HCT116 (cell line): ENCODE data around the gene WSB2. TPM values are rescaled to one million over a fixed set of nuclear protein-coding genes. Genes with fewer than 3 reads are reported as not detected.

Source experiments
- ATAC-seq: fragments of 200-7000 bp; cut with Tn5 transposase; 2 replicates; pipeline ENCODE4 v1.9.1; 2020; ENCODE audit warnings: mild to moderate bottlenecking, moderate library complexity
- BruUV-seq: library from RNA; stranded (reverse); fragments of 400-500 nt; replicated peaks from 2 replicates; lab custom pipeline; 2021; lab: Mats Ljungman, UMichigan
- CTCF ChIA-PET: fragments of 300-600 bp; sonication (Branson Sonifier 250); formaldehyde crosslinking; loops from one replicate; lab custom pipeline; 2021; ENCODE audit warnings: antibody characterized with exemption; lab: Charles Lee
- POLR2A ChIA-PET: fragments of 300-600, 350-600 bp; sonication (Branson Sonifier 250); formaldehyde crosslinking; loops from one replicate; lab custom pipeline; 2021; ENCODE audit warnings: antibody characterized with exemption; lab: Charles Lee
- RAD21 ChIA-PET, 2 experiments: fragments of 300-600 bp; sonication (Branson Sonifier 250); formaldehyde crosslinking; loops; one replicate each; lab custom pipeline; 2023; ENCODE audit warnings: low total read pairs in 2 of 2; ENCODE audit not compliant: uncharacterized antibody in 2 of 2, unreplicated experiment in 2 of 2, low non-redundant PET in 1 of 2; lab: Charles Lee
- DNase-seq: peaks from one replicate; pipeline ENCODE4 v3.0.0-alpha.2; 2010; ENCODE audit warnings: low read depth, low spot score
- H2AFZ ChIP-seq: fragments of 200-600 bp; shearing (Covaris generic), sonication (generic); 2 replicates; pipeline ENCODE4 v1.6.1; 2017; ENCODE audit warnings: low read depth, mixed run types, mixed read lengths, antibody characterized with exemption, low read length; ENCODE audit not compliant: poor library complexity, severe bottlenecking
- H3K27ac ChIP-seq: 2 replicates; pipeline ENCODE4 v1.5.1; 2012; ENCODE audit warnings: low read depth, low read length
- H3K27me3 ChIP-seq: fragments of 200-600 bp; sonication (generic); 2 replicates; pipeline ENCODE4 v1.6.1; 2016; ENCODE audit warnings: mixed run types, low read length, mixed read lengths; ENCODE audit not compliant: insufficient read depth
- H3K36me3 ChIP-seq, 2 experiments: fragments of 200-500 bp in 1 of 2; fragments of 200-600 bp in 1 of 2; sonication (Bioruptor generic) in 1 of 2; sonication (generic) in 1 of 2; 2 replicates each; pipeline versions ENCODE4 v1.5.1 to v1.6.1; 2014 to 2016; ENCODE audit warnings: low read length in 2 of 2, inconsistent platforms in 1 of 2, mixed read lengths in 1 of 2, mixed run types in 1 of 2; ENCODE audit not compliant: insufficient read depth in 2 of 2, control insufficient read depth in 1 of 2
- H3K4me1 ChIP-seq, 2 experiments: fragments of 200-600 bp in 1 of 2; sonication (generic) in 1 of 2; 2 replicates each; pipeline versions ENCODE4 v1.5.1 to v1.6.1; 2012 to 2017; ENCODE audit warnings: low read length in 2 of 2, inconsistent platforms in 1 of 2, mild to moderate bottlenecking in 1 of 2, mixed read lengths in 1 of 2, mixed run types in 1 of 2, moderate library complexity in 1 of 2; ENCODE audit not compliant: insufficient read depth in 2 of 2, control insufficient read depth in 1 of 2
- H3K4me2 ChIP-seq: fragments of 200-600 bp; sonication (generic); 2 replicates; pipeline ENCODE4 v1.6.1; 2017; ENCODE audit warnings: mixed run types, low read length, mixed read lengths
- H3K4me3 ChIP-seq, 2 experiments: fragments of 200-600 bp in 1 of 2; sonication (generic) in 1 of 2; replicated peaks in 1 of 2; 2 replicates each; pipeline ENCODE4 v1.5.1; 2011 to 2016; ENCODE audit warnings: low read length in 2 of 2, control low read depth in 1 of 2, low read depth in 1 of 2, mild to moderate bottlenecking in 1 of 2, mixed read lengths in 1 of 2, mixed run types in 1 of 2
- H3K79me2 ChIP-seq: fragments of 200-600 bp; sonication (generic); 2 replicates; pipeline ENCODE4 v1.6.1; 2017; ENCODE audit warnings: mild to moderate bottlenecking, mixed run types, low read length, moderate library complexity, mixed read lengths; ENCODE audit not compliant: insufficient read depth
- H3K9ac ChIP-seq: fragments of 200-600 bp; sonication (generic); 2 replicates; pipeline ENCODE4 v1.6.1; 2016; ENCODE audit warnings: low read length, mixed read lengths
- H3K9me2 ChIP-seq: fragments of 200-600 bp; sonication (generic), shearing (Covaris generic); 2 replicates; pipeline ENCODE4 v1.6.1; 2017; ENCODE audit warnings: mixed run types, mild to moderate bottlenecking, moderate library complexity; ENCODE audit not compliant: insufficient read depth
- H3K9me3 ChIP-seq, 2 experiments: fragments of 200-500 bp in 1 of 2; fragments of 200-600 bp in 1 of 2; sonication (Bioruptor generic) in 1 of 2; sonication (generic) in 1 of 2; 2 replicates each; pipeline ENCODE4 v1.6.1; 2014 to 2017; ENCODE audit warnings: low read length in 2 of 2, mixed read lengths in 2 of 2, inconsistent platforms in 1 of 2, low read depth in 1 of 2, mild to moderate bottlenecking in 1 of 2, mixed run types in 1 of 2, moderate library complexity in 1 of 2; ENCODE audit not compliant: control insufficient read depth in 1 of 2, insufficient read depth in 1 of 2
- H4K20me1 ChIP-seq: fragments of 200-600 bp; sonication (generic), shearing (Covaris generic); 2 replicates; pipeline ENCODE4 v1.6.1; 2017; ENCODE audit warnings: mixed run types, mild to moderate bottlenecking, moderate library complexity; ENCODE audit not compliant: insufficient read depth
- CBX3 ChIP-seq: IDR thresholded peaks from 2 replicates; pipeline ENCODE4 v1.6.1; 2012; ENCODE audit warnings: low read depth
- CEBPB ChIP-seq: IDR thresholded peaks from 2 replicates; pipeline ENCODE4 v1.6.1; 2012; ENCODE audit warnings: low read depth
- EGR1 ChIP-seq: IDR thresholded peaks from 2 replicates; pipeline ENCODE4 v1.6.1; 2012; ENCODE audit warnings: low read depth
- ELF1 ChIP-seq: IDR thresholded peaks from 2 replicates; pipeline ENCODE4 v1.6.1; 2012; ENCODE audit warnings: low read depth, borderline replicate concordance
- EZH2 ChIP-seq: fragments of 200-600 bp; sonication (generic); IDR thresholded peaks from 2 replicates; pipeline ENCODE4 v1.6.1; 2017; ENCODE audit warnings: antibody characterized with exemption, mixed run types
- FOSL1 ChIP-seq: IDR thresholded peaks from 2 replicates; pipeline ENCODE4 v1.6.1; 2012; ENCODE audit warnings: low read depth
- JUND ChIP-seq: IDR thresholded peaks from 2 replicates; pipeline ENCODE4 v1.6.1; 2012
- POLR2A ChIP-seq: IDR thresholded peaks from 2 replicates; pipeline ENCODE4 v1.7.0; 2011; ENCODE audit warnings: borderline replicate concordance; ENCODE audit not compliant: insufficient read depth, insufficient read length; ENCODE audit errors: extremely low read depth
- RAD21 ChIP-seq: IDR thresholded peaks from 2 replicates; pipeline ENCODE4 v1.6.1; 2012; ENCODE audit warnings: low read depth, mild to moderate bottlenecking
- SP1 ChIP-seq: IDR thresholded peaks from 2 replicates; pipeline ENCODE4 v1.6.1; 2012; ENCODE audit warnings: low read depth
- SRF ChIP-seq: IDR thresholded peaks from 2 replicates; pipeline ENCODE4 v1.6.1; 2012; ENCODE audit warnings: low read depth
- TCF7L2 ChIP-seq: IDR thresholded peaks from 2 replicates; pipeline ENCODE4 v1.7.0; 2011; ENCODE audit warnings: borderline replicate concordance, inconsistent platforms; ENCODE audit not compliant: insufficient read depth, insufficient read length; ENCODE audit errors: extremely low read depth
- YY1 ChIP-seq: IDR thresholded peaks from 2 replicates; pipeline ENCODE4 v1.6.1; 2011; ENCODE audit warnings: low read length, low read depth, moderate library complexity, mild to moderate bottlenecking; ENCODE audit not compliant: insufficient replicate concordance; ENCODE audit errors: extremely low read depth
- ZFX ChIP-seq: fragments of 450-650 bp; IDR thresholded peaks from 2 replicates; pipeline ENCODE4 v1.6.1; 2017
- ZNF274 ChIP-seq: fragments of 200-500 bp; sonication (Bioruptor generic); IDR thresholded peaks from 2 replicates; pipeline ENCODE4 v1.6.1; 2014; ENCODE audit warnings: mild to moderate bottlenecking, low read depth, low read length, inconsistent platforms
- intact Hi-C: fragments of 100-400 bp; cut with micrococcal nuclease; formaldehyde crosslinking; loops from 2 replicates; pipeline ENCODE4 v1.10.0; 2022
- total RNA-seq: library from RNA; stranded (reverse); gene quantifications from one replicate; pipeline ENCODE4 v1.2.1, GENCODE V29; 2021; ENCODE audit not compliant: unreplicated experiment
- TF ChIP-seq, protein P1 (sequence below): IDR thresholded peaks from 2 replicates; pipeline ENCODE4 v1.6.1; 2012
- TF ChIP-seq, protein P2 (sequence below): IDR thresholded peaks from 2 replicates; pipeline ENCODE4 v1.6.1; 2012; ENCODE audit warnings: low read depth
- TF ChIP-seq, protein P3 (sequence below), 3 experiments: fragments of 200-600 bp in 1 of 3; sonication (generic) in 1 of 3; IDR thresholded peaks in 2 of 3; conservative IDR thresholded peaks in 1 of 3; 2 replicates each; pipeline ENCODE4 v1.5.1; 2012 to 2017; ENCODE audit warnings: low read depth in 2 of 3, low read length in 2 of 3, antibody characterized with exemption in 1 of 3, borderline replicate concordance in 1 of 3, control low read depth in 1 of 3, mild to moderate bottlenecking in 1 of 3, mixed read lengths in 1 of 3, mixed run types in 1 of 3, moderate library complexity in 1 of 3; ENCODE audit not compliant: insufficient read depth in 1 of 3

Gene WSB2
- total RNA-seq, 1 experiment from 2014 or later, result 97.0 TPM

DNA sequence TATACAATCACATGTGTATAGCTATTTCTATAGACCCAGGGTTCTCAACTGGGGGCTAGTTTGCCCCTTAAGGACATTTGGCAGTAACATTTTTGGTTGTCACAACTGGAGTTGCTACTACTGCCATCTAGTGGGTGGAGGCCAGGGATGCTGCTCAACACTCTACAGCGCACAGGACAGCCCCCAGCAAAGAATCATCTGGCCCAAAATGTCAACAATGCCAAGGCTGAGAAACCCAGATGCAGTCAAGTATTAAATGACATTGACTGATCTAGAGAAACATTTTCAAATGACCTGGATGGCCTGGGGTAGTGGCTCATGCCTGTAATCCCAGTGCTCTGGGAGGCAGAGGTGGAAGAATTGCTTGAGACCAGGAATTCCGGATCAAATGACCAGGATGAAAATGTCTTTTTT is 5.8 kb downstream of the WSB2 start:
- no peak overlapping the region for H3K9ac ChIP-seq
- intact Hi-C loops, result no loop called here
- no peaks in the 10 kb centered on the region for H3K9me2 ChIP-seq
- 0 out of 4 replicates have a peak, but pooled peaks cover 0 to 6% of the 10 kb centered on the region in 2 experiments for H3K36me3 ChIP-seq
- DNase-seq (no peak), ATAC-seq (peak; percentile 35)
- no peak overlapping the region for H3K27ac ChIP-seq
- no peaks in the 10 kb centered on the region for H3K27me3 ChIP-seq
- H3K9me3 ChIP-seq, result no peaks in the 10 kb centered on the region
- H3K4me2 ChIP-seq, result no peak overlapping the region
- no TSS peak for BruUV-seq
- no peak overlapping the region for H2AFZ ChIP-seq
- TF ChIP-seq RAD21 (peak; percentile 36; the same call in 1 of the 2 replicates), JUND (no peak), EZH2 (no peak), YY1 (peak; percentile 19), FOSL1 (no peak), SRF (peak; percentile 48; the same call in 1 of the 2 replicates), ZFX (no peak), POLR2A (no peak), EGR1 (no peak), SP1 (no peak), ZNF274 (no peak), ELF1 (no peak), CEBPB (peak; percentile 24; the same call in 1 of the 2 replicates), TCF7L2 (no peak), CBX3 (peak; percentile 93)
- TF ChIP-seq, protein P1, sequence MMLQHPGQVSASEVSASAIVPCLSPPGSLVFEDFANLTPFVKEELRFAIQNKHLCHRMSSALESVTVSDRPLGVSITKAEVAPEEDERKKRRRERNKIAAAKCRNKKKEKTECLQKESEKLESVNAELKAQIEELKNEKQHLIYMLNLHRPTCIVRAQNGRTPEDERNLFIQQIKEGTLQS, result no peak
- TF ChIP-seq, protein P2, sequence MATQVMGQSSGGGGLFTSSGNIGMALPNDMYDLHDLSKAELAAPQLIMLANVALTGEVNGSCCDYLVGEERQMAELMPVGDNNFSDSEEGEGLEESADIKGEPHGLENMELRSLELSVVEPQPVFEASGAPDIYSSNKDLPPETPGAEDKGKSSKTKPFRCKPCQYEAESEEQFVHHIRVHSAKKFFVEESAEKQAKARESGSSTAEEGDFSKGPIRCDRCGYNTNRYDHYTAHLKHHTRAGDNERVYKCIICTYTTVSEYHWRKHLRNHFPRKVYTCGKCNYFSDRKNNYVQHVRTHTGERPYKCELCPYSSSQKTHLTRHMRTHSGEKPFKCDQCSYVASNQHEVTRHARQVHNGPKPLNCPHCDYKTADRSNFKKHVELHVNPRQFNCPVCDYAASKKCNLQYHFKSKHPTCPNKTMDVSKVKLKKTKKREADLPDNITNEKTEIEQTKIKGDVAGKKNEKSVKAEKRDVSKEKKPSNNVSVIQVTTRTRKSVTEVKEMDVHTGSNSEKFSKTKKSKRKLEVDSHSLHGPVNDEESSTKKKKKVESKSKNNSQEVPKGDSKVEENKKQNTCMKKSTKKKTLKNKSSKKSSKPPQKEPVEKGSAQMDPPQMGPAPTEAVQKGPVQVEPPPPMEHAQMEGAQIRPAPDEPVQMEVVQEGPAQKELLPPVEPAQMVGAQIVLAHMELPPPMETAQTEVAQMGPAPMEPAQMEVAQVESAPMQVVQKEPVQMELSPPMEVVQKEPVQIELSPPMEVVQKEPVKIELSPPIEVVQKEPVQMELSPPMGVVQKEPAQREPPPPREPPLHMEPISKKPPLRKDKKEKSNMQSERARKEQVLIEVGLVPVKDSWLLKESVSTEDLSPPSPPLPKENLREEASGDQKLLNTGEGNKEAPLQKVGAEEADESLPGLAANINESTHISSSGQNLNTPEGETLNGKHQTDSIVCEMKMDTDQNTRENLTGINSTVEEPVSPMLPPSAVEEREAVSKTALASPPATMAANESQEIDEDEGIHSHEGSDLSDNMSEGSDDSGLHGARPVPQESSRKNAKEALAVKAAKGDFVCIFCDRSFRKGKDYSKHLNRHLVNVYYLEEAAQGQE, result no peak
- TF ChIP-seq, protein P3, sequence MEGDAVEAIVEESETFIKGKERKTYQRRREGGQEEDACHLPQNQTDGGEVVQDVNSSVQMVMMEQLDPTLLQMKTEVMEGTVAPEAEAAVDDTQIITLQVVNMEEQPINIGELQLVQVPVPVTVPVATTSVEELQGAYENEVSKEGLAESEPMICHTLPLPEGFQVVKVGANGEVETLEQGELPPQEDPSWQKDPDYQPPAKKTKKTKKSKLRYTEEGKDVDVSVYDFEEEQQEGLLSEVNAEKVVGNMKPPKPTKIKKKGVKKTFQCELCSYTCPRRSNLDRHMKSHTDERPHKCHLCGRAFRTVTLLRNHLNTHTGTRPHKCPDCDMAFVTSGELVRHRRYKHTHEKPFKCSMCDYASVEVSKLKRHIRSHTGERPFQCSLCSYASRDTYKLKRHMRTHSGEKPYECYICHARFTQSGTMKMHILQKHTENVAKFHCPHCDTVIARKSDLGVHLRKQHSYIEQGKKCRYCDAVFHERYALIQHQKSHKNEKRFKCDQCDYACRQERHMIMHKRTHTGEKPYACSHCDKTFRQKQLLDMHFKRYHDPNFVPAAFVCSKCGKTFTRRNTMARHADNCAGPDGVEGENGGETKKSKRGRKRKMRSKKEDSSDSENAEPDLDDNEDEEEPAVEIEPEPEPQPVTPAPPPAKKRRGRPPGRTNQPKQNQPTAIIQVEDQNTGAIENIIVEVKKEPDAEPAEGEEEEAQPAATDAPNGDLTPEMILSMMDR (IDR thresholded peaks at IDR 0.05 in 2 of 3, conservative IDR thresholded peaks at IDR 0.05 in 1 of 3; ENCODE audit: borderline replicate concordance in 1 of 3, insufficient read depth in 1 of 3, low read depth in 2 of 3, low read length in 2 of 3), result peak in 2 of 3 experiments; percentile 87 to 88; a peak in 5 of 6 replicates
- H3K4me3 ChIP-seq, result no peak overlapping the region
- ChIA-PET CTCF (interaction anchor here (0.5 to 1.3 kb wide), 8 partner anchors 9 to 1198 kb away, joined by 3 to 7 read pairs (median 4); no protein-coding TSS in a partner anchor), POLR2A (no interaction called here), RAD21 (interaction anchor here (0.7 kb wide), 2 partner anchors 54 to 1099 kb away, joined by 3 to 4 read pairs; no protein-coding TSS in a partner anchor)
- H3K4me1 ChIP-seq, result peaks cover 42 to 70% of the 10 kb centered on the region in 2 experiments
- H4K20me1 ChIP-seq, result no peaks in the 10 kb centered on the region
- peaks cover 48% of the 10 kb centered on the region for H3K79me2 ChIP-seq
